Left forelimb (tissue), 1 donor: ENCODE data around the gene MYT1.

Experiments
- DNase-seq: peaks from one replicate; pipeline ENCODE4 v3.0.0-alpha.2; 2018; ENCODE audit warnings: low spot score

The MYT1 gene

GRCh38 chr20:64140061-64140931, 24.0 kb upstream of the MYT1 start:
- no peak for DNase-seq

GRCh38 chr20:64140956-64141355, 23.3 kb upstream of the MYT1 start:
- no peak for DNase-seq

- DNase-seq, result no peak
Measured at GRCh38 chr20:64142590-64142989, 21.7 kb upstream of the MYT1 start.

GRCh38 chr20:64143018-64143801, 21.0 kb upstream of the MYT1 start:
- no peak for DNase-seq

GRCh38 chr20:64144144-64144912, 19.9 kb upstream of the MYT1 start:
- no peak for DNase-seq

GRCh38 chr20:64145458-64146300, 18.6 kb upstream of the MYT1 start:
- no peak for DNase-seq

GRCh38 chr20:64146301-64146935, 17.8 kb upstream of the MYT1 start:
- no peak for DNase-seq

GRCh38 chr20:64146936-64147477, 17.2 kb upstream of the MYT1 start:
- DNase-seq, result no peak

- DNase-seq, result no peak
Measured at GRCh38 chr20:64148581-64148980, 15.7 kb upstream of the MYT1 start.

GRCh38 chr20:64149141-64149540, 15.1 kb upstream of the MYT1 start:
- no peak for DNase-seq

GRCh38 chr20:64149809-64150560, 14.3 kb upstream of the MYT1 start:
- no peak for DNase-seq

- DNase-seq, result no peak
Measured at GRCh38 chr20:64150756-64151632, 13.3 kb upstream of the MYT1 start.

- DNase-seq, result no peak
Measured at GRCh38 chr20:64151633-64152530, 12.4 kb upstream of the MYT1 start.

- no peak for DNase-seq
Measured at GRCh38 chr20:64152906-64153305, 11.3 kb upstream of the MYT1 start.

GRCh38 chr20:64153410-64153809, 10.8 kb upstream of the MYT1 start:
- DNase-seq, result no peak

GRCh38 chr20:64153861-64154589, 10.2 kb upstream of the MYT1 start:
- DNase-seq, result no peak

- DNase-seq, result no peak
Measured at GRCh38 chr20:64154590-64155257, 9.5 kb upstream of the MYT1 start.
